Activated naive CD8-positive, alpha-beta T cell treated with anti-CD3 and anti-CD28 coated beads, Interleukin-2, amount 50 U/mL, for 16 hours (primary cell): ENCODE results near the gene HAPLN3.

Experiments
- DNase-seq: peaks from one replicate; pipeline ENCODE4 v3.0.0-alpha.2; 2020; ENCODE audit warnings: low read depth, low spot score

Gene HAPLN3

GRCh38 chr15:88896333-88897033 is 1.1 kb upstream of the HAPLN3 start:
- DNase-seq, result no peak

GRCh38 chr15:88894348-88894818 is 961 bp downstream of the HAPLN3 start:
- DNase-seq, result peak; percentile 67

- no peak for DNase-seq
These were observed 3.6 kb downstream of the HAPLN3 start for GRCh38 chr15:88891540-88892254.

- no peak for DNase-seq
These were observed 4.8 kb downstream of the HAPLN3 start for GRCh38 chr15:88890495-88890894.

- no peak for DNase-seq
These were observed 6.6 kb downstream of the HAPLN3 start for GRCh38 chr15:88888719-88889118.

GRCh38 chr15:88887068-88887580 is 8.2 kb downstream of the HAPLN3 start:
- DNase-seq, result no peak

- DNase-seq, result no peak
These were observed 12.6 kb downstream of the HAPLN3 start for GRCh38 chr15:88882785-88883184.

GRCh38 chr15:88881775-88882174 is 13.6 kb downstream of the HAPLN3 start:
- DNase-seq, result no peak

- no peak for DNase-seq
These were observed 14.2 kb downstream of the HAPLN3 start for GRCh38 chr15:88880944-88881740.

- no peak for DNase-seq
These were observed 16.6 kb downstream of the HAPLN3 start for GRCh38 chr15:88878720-88879184.

- no peak for DNase-seq
These were observed 17.4 kb downstream of the HAPLN3 start for GRCh38 chr15:88877906-88878305.

- DNase-seq, result no peak
These were observed 17.9 kb downstream of the HAPLN3 start for GRCh38 chr15:88877415-88877814.

- DNase-seq, result no peak
These were observed 18.8 kb downstream of the HAPLN3 start for GRCh38 chr15:88876573-88876972.

- DNase-seq, result no peak
These were observed 20.7 kb downstream of the HAPLN3 start for GRCh38 chr15:88874684-88875083.

- no peak for DNase-seq
These were observed 21.1 kb downstream of the HAPLN3 start for GRCh38 chr15:88874275-88874674.

GRCh38 chr15:88873786-88874185 is 21.6 kb downstream of the HAPLN3 start:
- no peak for DNase-seq

- DNase-seq, result no peak
These were observed 22.6 kb downstream of the HAPLN3 start for GRCh38 chr15:88872706-88873105.

- DNase-seq, result no peak
These were observed 23.2 kb downstream of the HAPLN3 start for GRCh38 chr15:88872106-88872505.

GRCh38 chr15:88871313-88871712 is 24.0 kb downstream of the HAPLN3 start:
- DNase-seq, result no peak

GRCh38 chr15:88866295-88866881 is 29.0 kb downstream of the HAPLN3 start:
- DNase-seq, result no peak

GRCh38 chr15:88865498-88866099 is 29.7 kb downstream of the HAPLN3 start:
- DNase-seq, result no peak
